IPS-11a (cell line): ENCODE measurements around the gene GPC5.
A peak's percentile ranks its signal among the peaks of the same experiment; 100 is the strongest.
"Not testable (repeated sequence)": the region's sequence is repeated elsewhere in the genome, so short reads cannot be mapped to it uniquely, and the experiment has no call there.

Experiments used
- H3K4me3 ChIP-seq: one replicate; pipeline ENCODE4 v1.5.1; 2013; ENCODE audit warnings: low read depth, low read length, control low read depth

Gene GPC5

DNA sequence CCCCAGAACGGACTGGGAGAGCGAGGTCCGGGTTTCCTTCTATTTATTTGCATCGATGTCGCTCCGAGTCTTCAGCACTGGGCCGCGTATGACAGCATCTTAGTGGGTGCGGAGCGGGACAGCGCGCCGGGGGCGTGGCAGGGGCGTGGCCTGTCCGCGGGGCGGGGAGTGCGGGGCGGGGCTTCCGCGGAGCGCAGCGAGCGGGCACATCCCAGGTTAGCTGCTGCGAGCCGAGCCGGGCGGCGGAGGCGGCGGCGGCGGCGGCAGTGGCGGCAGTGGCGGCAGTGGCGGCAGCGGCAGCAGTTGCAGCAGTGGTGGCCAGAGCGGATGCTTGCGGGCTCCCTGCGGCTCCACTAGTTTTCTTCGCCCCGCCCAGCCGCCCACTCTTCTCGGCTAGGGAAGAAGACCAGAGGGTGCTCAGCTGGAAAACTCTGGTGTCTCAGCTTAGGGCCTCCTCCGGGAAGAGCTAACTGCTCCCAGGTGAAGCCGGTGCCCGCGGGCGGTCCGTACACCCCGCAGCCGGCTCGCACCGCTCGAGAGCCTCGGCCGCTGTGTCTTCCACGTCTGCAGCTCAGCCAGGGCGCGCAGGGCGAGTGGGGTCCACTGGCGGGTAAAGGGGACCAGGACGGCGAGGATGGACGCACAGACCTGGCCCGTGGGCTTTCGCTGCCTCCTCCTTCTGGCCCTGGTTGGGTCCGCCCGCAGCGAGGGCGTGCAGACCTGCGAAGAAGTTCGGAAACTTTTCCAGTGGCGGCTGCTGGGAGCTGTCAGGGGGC is at the start of gene GPC5:
GPC5 (plus strand) TSS at position 209 of the 776 bp plus-strand sequence.
- peak within 1 kb of the TSS; percentile 65 for H3K4me3 ChIP-seq

DNA sequence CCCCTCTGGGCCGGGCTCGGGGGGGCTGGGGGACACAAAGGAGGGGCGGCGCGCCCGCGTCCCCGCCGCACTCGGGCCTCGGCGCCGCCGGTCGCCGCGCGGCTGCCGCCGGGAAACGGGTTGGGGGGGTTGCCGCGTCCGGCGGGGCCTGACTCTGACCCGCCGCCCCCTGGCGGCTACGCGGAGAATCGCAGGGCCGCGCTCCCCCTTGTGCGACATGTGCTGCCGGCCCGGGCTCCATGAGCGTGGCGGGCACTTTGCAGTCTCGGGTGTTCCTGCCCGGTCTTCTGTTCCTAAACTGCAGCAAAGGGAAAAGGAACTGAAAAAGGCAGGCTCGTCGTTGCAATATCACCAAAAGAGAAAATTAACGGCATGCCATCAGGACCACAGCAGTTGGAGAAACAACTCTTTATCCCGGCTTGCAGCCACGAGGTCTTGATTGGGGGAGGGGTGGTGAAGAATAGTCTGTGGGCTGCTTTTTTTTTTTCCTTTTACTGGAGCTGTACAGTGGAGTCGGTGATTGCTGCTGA is 49.5 kb upstream of the GPC5 start:
- peak overlapping the region; percentile 75 for H3K4me3 ChIP-seq

GRCh38 chr13:91349992-91350911 is 48.2 kb upstream of the GPC5 start:
- H3K4me3 ChIP-seq: peak overlapping the region; percentile 75

DNA sequence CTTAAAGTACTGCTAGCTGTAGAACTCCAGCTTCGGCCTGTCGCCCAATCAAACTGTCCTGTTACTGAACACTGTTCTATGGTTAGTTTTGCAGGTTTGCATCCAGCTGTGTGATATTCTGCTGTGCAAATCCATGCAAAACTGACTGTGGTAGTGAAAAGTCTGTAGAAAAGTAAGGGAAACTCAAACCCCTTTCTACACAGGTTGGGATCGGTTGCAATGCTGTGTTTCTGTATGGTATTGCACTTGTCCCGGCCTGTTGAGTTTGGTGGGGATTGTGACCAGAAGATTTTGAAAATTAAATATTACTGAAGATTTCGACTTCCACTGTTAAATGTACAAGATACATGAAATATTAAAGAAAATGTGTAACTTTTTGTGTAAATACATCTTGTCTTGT is 47.3 kb upstream of the GPC5 start:
- no peak overlapping the region for H3K4me3 ChIP-seq

DNA sequence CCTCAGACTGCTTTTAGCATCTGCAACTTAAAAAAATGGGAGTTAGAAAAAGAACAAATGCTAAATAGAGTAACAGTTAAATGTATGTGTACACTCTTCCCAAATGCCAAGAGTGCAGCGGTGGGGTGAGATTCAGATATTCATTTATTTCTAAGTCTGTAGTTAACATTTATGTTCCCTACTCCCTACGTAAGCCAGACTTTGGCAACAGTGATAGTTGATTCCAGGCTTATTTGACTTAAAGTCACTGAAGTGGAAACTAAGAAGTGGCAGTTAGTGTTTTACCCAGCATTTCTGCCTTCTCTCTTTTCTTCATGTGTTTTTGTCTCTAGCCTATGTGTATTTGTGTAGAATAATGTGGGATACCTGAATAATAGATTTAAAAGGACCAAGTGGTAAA is 46.4 kb upstream of the GPC5 start:
- H3K4me3 ChIP-seq: no peak overlapping the region

DNA sequence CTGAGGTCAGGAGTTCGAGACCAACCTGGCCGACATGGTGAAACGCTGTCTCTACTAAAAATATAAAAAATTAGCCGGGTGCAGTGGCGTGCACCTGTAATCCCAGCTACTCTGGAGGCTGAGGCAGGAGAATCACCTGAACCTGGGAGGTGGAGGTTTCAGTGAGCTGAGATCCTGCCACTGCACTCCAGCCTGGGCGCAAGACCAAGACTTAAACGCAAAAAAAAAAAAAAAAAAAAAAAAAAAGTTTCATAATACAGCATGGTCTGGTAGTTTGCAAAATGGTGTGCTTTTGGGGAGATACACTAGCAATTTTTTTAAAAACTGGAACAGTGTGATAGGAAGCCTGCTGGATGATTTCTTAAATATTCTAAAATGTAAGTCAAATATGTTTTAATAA is 45.5 kb upstream of the GPC5 start:
- H3K4me3 ChIP-seq: not testable (repeated sequence)

GRCh38 chr13:91353494-91353893 is 44.9 kb upstream of the GPC5 start:
- H3K4me3 ChIP-seq: no peak overlapping the region

GRCh38 chr13:91355099-91355825 is 43.2 kb upstream of the GPC5 start:
- H3K4me3 ChIP-seq: no peak overlapping the region

GRCh38 chr13:91355826-91356710 is 42.4 kb upstream of the GPC5 start:
- H3K4me3 ChIP-seq: no peak overlapping the region

DNA sequence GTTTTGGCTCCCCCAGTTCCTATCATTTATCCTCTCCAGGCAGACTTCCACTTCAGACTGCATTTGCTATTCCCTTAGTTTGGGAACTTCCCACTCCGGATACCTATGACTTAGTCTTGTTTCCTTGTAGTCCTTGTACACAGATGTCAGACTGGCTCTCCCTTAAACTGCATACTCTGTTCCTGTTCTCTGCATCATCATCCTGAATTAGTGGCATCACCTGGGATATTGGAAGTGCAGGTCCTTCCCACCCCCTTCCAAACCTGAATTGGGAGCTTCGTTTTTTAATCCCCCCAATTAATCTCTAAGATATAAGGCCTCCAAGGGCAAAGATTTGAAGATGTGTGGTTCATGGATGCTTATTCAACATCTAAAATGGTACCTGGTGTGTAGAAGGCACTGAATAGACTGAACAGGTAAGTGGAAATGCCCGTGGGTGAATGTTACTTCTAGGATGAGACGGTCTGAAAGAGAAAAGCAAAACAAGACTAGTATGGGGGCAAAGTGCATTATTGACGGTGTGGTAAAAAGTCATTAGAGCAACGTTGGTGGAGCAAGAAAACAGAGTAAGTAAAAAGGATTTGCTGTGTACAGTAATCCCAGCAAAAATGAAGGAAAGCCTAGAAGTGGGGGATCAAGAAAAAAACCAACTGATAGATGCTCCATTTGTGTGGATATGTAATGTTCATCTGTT is 41.4 kb upstream of the GPC5 start:
- no peak overlapping the region for H3K4me3 ChIP-seq

DNA sequence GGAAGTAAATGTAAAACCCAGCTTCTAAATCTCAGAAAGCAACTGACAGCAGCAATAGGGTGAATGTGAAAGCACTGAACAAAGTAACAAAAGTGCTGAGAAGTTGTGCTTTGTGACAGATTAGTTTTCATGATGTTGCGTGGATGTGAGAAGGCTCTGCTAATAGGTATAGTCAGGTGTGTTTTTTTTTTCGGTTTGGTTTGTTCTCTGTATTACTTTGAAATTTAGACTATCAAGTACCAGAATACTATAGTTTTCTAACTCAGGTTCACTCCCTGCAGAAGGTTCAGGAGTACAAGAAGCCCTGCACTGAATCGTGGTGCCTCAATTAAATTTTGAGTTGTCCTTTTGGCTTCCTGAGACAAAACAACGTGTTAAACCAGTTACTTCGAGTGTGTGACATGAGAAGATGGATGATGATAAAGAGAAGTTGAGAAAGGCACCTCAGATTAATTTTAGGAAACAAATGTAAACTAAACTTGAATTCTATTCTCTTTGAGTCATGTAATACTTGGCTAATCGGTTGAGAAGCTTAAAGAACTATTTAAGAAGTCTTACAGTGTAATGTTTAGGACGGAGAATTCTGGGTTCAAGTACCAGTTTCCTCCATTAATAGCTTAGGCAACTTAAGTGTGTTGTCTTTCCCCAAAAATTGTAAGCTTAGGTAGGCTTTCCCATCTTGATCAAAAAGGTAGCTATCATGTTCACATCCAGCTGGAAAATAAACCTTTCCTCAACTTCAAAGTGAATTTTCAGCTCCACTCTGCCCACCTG is 40.6 kb upstream of the GPC5 start:
- H3K4me3 ChIP-seq: no peak overlapping the region

- no peak overlapping the region for H3K4me3 ChIP-seq
These were observed 40.0 kb upstream of the GPC5 start for GRCh38 chr13:91358387-91358782.

- H3K4me3 ChIP-seq: no peak overlapping the region
These were observed 39.3 kb upstream of the GPC5 start for GRCh38 chr13:91359111-91359510.

GRCh38 chr13:91359631-91360030 is 38.8 kb upstream of the GPC5 start:
- H3K4me3 ChIP-seq: no peak overlapping the region

DNA sequence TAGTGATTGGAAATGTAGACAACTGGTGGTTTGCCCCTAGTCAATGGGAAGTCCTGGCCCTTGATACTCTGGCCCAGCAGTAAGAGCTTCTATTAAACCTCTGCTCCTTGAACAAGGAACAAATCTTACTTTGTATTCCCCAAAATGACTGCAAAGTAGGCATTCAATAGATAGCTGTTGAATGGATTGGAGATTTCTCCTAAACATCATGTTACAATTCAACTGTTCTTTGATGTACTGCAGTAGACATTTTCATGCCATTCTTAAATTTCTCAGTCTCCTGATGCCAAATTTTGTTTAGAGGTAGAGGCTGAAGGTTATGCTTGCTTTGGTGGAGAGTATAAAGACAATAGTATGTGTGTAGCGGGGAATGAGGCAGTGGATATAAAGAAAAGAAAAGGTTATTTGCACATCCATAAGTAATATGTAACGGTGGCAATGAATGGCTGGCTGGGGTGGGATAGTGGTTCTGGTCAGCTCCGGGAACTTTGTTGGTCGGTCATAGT is 38.1 kb upstream of the GPC5 start:
- H3K4me3 ChIP-seq: no peak overlapping the region

DNA sequence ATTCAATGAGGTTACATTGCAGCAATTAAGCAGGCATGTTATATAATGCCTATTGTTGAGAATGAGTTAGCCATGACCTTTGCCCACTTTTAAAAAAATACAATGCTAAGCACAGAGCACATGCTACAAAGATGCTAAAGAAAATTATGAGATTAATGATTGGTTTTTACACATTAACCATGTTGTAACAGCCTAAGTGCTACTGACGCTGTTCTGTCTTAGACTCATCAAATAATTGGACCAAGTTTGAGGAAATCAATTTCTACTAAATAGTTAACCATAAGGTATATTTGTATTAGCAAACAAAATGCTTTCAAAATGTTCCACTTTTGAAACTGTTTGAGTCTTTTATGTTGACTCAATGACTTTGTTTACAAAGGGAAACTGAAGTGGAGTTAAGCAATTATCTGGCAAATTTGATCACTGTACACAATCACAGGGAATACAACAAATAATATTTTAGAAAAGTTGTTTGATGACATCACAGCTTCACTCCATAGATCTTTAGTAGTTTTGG is 36.6 kb upstream of the GPC5 start:
- no peak overlapping the region for H3K4me3 ChIP-seq

- no peak overlapping the region for H3K4me3 ChIP-seq
These were observed 35.5 kb upstream of the GPC5 start for GRCh38 chr13:91362908-91363307.

DNA sequence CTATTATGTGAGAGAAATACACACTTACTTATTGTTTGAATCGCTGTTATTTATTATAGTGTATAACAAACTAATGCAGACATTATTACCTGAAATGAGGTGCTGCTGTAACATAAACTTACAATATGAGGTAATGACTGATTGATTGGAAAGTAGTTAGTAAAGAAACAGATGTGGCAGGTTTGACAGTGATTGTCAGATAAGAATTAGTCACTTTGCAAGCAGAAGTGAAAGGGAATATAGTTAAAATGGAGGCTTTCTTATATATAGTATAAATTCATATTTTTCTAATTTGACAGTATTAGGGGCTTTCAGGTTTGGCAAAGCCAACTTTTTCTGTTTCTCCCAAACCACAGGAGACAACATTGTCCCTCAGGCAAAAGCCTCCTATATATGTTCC is 30.3 kb upstream of the GPC5 start:
- H3K4me3 ChIP-seq: no peak overlapping the region
